HG03439 (cell line): ENCODE results near the gene ITSN1.

ENCODE experiments used
- ATAC-seq: cut with Tn5 transposase; IDR thresholded peaks from one replicate; pipeline ENCODE4 v1.9.1; 2021; ENCODE audit warnings: mild to moderate bottlenecking, moderate library complexity; ENCODE audit not compliant: unreplicated experiment

The ITSN1 gene

DNA sequence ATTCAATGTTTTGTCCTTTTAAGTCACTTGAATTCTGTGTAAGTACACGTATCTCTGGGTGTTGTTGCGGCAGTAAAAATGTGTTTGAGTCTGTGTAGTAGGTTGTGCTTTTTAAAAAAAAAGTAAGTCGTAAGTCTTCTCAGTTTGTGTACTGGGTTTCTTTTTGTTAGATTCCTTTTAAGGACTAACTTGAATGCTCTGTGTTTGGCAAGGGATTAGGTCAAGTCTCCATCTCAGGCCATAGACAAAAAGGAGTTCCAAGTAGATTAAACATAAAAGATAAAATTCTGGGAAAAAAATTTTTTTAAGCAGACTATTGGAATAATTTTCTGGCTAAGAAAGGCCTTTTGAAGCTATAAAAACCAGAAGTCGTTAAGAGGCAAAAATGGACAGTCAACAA is 160.2 kb downstream of the ITSN1 start:
- ATAC-seq, result no peak

DNA sequence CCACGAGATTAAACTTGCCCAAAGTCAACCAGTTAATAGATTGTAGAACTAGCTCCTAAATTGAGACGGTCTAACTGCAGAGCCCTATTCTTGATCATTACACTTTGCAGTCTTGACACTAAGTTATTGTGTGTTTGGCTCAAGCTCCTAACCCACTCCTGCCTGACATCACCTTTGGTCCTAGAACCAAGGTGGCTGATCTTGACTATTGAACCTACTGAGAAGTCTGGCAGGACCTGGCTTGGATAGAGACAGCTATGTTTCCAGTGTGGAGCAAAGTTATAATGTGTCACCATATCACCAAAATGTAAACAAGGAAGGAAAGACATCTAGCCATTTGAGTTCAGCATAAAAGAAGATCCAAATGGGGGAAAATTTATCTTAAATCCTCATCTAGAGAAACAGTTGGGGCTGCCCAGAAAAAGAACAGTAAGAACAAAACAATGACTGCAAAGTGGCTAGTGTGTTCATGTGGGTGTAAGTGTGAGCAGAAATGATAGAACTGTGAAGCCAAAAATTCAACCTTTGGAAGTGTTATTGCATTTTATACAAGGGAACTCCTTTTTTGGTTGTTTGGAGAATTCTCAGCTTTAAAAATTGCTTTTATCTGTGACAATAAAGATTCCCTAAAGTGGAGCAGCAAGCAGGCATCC is 166.5 kb downstream of the ITSN1 start:
- ATAC-seq, result no peak

DNA sequence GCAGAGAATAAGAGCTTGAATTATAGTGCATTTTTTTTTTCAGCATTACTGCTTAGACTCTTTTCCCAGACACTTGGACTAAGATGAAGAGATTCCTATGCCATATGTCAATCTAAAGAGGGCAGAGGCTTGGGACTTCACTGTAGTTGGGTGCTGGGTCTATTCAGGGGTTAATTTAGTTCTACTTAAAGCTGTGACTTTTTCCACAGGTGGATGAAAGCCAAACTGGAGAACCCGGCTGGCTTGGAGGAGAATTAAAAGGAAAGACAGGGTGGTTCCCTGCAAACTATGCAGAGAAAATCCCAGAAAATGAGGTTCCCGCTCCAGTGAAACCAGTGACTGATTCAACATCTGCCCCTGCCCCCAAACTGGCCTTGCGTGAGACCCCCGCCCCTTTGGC is 168.5 kb downstream of the ITSN1 start:
- no peak for ATAC-seq

DNA sequence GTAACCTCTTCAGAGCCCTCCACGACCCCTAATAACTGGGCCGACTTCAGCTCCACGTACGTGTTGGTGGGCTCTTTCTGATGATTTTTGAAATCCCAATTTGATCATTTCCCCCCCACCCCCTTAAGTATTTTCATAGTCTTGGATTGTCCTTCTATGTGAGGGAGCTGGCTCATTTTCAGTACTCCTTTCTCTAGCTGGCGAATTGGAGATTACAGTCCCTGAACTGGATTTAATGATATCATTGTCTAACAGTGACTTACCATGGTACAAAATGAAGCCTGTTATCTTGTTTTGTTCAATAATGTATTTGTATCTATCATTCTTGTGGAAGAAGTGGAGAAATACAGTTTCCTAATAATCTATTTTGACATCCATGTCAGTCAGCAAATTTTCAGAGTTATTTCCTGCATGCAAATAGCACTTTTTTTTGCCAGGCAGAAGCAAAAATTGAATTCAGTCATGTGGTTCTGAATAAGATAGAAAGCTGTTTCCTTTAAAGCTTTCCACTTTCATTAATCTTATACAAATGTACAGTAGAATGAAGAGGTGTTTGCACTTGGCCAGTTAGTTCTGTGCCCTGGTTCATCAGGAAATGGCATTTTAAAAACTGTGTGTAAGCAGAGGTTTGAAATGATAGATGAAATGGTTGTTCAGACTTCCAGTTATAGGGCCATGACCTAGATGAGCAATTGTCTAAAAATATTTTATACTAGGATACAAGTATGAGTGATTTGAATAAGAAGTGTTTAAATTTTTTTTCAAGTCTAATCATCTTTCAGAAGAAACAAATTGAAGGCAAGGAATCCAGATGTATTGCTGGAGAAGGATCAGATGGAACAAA is 169.1 kb downstream of the ITSN1 start:
- no peak for ATAC-seq

DNA sequence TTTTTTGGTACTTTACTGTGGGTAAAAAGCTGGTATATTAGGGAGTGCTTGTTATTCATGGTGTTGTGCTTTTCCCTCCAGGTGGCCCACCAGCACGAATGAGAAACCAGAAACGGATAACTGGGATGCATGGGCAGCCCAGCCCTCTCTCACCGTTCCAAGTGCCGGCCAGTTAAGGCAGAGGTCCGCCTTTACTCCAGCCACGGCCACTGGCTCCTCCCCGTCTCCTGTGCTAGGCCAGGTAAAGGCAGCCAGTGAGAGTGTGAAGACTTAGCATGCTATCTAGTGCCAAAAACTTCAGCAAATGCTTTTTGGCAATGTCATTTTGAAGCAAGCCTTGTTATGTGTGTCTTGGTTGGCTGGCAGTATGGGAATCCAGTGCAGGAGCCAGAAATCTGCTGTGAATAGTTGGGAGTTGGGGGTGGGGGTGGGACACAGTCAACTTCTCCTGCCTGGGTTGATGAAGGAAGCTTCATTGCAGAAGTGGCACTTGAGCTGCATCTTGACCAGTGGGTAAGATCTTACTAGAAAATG is 171.6 kb downstream of the ITSN1 start:
- no peak for ATAC-seq

DNA sequence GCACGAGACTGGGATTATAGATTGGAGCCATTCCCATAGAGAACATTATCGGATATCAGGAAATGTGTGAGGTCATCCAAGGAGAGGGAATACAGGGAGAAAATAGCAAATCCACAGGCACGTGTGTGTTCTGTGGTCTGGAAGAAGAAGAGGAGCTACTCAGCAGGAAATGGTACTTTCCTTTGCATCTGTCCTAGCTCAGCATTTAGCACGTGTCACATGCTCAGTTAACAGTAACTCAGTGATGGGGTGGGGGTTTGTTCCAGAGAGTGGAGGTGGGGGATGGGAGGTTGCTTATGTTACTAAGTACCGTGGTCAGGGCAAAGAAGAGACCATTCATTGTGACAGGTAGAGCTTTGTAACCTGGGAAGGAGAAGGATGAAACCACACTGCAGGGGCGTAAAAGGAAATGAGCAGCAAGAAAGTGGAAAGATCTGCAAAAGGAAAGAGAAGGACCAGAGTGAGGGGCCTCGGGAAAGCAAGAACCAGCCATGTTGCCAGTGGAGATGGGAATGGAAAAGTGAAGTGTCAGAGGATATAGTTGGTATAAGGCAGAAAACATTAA is 172.9 kb downstream of the ITSN1 start:
- ATAC-seq, result no peak

DNA sequence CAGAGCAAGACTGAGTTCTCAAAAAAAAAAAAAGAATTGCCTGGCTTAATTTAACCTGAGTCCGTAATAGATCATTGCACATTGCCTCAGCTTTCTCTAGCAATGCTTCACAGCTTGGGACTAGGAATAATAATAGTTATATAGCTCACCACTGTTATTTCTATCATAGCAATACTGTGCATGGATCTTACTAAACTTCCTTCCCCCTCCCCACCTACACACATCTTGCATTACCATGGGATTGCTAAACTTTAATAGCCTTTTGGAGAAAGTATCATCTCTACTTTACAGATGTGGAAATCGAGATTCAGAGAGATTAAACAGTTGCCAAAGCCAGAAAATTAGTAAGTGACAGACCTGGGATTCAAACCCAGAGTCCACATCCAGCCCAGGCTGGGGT is 173.9 kb downstream of the ITSN1 start:
- ATAC-seq, result no peak

DNA sequence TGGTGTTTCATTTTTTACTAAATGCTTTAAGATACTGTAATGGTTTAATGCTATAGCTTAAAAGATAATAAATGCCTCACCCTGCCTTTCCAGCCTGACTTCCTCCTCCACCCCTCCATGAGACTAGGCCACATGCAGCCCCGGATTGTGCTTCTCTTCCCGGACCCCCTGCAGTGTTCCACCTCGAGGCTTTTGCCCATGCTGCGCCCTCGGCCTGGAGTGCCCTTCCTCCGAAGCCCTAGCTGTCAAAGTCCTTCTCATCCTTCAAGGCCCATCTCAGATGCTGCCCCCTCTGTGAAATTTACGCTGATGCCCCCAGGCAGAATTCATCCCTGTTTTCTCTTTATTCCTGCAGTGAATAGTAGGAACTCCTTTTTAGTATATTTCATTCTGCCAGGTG is 174.8 kb downstream of the ITSN1 start:
- ATAC-seq, result no peak

DNA sequence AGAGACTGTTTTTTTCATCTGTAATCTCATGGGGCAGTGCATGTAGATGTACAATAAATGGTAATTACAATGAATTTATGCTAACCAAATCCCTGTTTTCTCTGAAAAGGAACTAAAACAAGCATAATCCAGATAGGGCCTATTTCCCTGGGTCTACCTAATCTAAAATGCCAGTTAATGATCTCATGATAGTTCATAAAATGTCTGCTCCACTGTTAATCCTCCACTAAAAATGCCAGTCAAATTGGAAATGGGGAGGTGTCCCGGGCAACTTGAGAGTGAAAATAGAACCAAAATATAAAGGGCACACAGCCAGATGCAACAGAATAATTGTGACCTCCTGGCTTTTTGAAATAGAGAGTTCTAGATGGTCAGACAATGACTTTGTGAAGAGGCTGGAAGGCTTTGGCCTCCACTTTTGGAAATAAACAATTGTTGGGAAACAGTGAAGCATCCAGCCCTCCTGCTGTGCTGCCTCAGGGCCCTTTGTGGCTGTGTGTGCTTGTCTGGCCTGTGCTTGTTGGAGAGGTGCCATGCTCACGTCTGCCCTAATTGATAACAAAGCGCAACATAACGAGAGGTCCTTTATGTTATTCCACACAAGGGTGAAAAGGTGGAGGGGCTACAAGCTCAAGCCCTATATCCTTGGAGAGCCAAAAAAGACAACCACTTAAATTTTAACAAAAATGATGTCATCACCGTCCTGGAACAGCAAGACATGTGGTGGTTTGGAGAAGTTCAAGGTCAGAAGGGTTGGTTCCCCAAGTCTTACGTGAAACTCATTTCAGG is 175.6 kb downstream of the ITSN1 start:
- ATAC-seq, result no peak

DNA sequence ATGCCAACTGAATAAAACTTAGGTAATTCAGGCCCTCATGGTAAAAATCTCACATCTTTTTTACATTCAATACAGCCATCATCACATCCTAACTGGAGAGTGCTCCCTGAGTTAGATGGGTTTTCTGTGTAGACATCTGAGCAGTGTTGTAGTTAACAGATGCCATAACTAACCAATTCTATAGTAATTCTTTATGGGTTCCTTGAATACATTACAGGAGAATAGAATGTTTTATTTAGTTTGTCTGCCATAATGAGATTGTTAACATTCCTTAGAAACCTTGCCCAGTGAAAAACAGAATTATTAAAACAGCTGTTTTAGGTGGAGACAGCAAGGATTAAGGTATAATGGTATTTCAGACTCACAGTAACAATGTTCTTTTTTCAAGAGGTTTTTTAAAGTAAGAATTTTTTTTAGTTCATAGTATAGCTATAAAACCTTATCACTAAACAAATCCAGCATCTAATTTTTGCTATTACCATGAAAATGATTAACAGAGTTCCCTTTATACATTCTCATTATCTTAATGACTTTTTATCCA is 178.0 kb downstream of the ITSN1 start:
- no peak for ATAC-seq

DNA sequence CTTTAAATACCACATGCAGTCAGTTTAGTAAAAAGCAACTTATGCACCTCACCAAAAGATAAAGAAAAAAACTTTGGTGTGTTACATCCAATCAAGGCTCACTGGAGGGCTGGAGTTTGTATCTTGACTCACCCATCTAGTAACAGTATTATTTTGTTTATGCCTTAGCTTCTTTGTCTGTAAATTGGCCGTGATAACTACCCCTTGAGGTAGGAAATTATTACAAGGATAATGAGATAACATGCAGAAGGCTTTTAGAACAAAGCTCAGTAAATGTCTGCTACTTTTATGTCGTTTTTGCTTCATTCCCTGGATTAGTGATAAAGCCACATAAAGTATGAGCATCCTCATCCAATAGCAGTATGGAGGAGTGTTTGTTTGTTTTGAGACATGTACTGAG is 178.5 kb downstream of the ITSN1 start:
- ATAC-seq, result no peak

DNA sequence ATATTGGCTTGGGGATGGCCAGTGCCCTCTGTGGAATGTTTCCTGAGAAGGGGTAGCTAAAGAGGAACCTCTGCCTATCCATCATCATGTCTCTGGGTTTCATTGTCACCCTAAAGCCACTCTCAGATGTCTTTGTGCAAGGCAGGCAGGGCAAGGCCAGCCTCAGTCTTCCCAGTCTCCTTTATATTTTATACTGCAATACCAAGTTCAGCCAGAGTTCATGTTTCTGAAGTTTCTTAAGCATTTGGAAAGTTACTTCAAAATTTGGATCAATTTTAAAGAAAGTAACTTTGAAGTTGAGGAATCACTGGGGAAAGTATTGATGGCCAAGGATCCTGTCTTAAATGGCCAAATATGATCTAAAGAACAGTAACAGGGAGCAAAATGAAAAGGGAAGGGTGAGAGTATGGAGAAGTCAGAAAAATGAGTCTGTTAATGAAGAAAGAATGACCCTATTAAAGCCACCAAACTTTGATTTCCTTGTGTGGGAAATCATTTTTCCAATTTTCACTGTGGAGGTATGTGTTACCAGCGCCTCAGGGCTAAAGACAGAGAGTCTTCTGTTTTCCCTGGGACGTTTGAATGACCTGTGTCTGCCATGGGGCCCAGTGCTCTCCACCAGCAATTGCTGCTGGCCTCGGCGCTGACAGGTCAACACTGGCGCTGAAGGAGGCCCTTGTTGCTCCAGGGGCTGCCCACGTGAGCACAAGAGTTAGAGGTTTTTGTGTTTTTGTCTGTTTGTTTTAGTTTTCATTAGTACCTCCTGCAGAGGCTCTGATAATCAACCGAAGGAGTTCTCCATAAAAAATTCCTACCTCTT is 179.4 kb downstream of the ITSN1 start:
- no peak for ATAC-seq

DNA sequence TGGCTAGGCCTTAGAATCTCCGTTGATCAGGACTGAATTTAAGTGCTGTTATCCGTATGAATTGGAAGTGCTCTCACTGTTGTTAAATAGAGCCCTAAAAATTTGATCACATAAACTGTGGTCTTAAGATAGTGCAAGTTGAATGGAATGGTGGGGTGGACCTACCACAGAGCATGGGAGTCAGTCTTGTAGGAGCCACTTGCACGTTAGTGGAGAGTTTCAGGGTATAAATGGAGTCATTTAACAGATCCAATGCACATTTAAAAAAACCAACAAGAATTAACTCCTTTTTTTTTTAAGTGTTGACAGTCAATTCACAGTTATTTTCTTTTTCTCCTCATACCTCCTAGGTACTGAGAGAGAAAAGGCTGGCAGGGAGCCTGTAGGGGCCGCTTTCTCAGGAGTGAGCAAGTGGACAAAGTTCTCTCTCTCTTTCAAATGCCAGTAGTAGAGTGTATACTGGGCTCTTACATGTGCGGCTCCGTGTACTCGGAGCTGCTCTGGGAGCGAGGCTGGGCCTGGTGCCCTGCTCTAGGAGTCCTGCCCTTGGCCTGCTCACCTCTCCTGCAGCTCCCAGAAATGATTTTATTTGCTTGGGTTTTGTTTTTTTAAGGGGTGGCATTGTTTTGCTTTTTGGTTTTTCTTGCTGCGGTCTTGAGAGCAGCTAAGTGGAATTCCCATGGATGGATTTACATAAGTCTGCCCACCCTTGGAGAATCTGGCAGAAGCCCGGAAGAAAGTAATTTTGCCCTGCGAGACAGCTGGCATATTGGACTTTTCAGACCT is 182.0 kb downstream of the ITSN1 start:
- no peak for ATAC-seq

DNA sequence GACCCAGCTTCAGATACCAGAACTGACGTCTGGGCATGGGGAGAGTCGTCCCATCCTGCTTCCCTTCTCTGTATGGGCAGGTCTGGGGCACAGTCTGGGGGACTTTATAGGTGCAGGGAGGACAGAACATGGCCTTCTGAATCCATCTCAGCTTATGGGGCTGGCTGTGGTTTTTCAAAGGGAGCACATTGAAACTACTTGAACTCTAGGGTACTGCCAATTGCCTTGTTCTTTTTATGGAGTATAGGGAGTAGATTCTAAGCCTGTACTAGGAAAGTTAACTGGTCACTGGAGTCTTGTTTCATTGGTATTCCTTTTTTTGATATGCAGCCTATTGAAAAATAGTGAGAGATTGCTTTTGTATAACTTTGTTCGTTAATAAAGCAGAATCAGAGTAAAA is 183.1 kb downstream of the ITSN1 start:
- ATAC-seq, result no peak

DNA sequence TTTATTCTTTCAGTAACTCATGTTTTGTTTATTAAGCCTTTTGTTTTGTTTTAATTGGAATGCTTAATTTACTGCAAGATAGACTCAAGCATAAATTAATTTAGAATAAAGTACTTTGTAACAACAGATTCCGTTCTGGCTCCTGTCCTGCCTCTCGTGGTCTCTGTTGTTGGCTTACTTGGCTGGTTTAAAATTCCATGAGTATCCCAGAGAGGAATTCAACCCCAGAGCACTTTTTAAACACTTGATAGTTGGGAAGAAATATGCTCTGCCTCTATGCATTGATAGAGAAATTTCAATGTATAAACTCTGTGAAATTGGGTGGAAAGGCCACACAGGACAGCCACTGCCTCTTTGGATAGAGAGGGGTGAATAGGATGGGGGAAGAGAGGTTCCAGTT is 183.6 kb downstream of the ITSN1 start:
- ATAC-seq, result no peak

DNA sequence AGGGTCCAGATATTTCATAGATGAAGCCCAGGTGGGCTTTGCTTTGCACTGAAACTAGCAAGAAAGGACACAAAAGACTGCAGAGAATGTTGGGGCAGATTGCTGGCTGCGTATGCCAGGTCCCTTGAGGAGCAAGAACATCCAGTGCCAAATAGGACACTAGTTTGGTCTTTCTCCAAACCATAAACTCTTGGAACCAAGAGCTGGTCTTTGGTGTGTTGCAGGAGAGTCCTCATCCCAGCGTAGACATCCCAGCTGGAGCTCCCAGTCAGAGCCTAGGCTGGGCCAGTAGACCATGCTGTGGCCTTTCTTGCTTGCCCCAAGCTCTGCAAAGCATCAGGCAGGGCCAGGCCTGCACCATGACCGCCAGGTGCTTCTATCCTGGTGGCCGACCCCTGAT is 185.8 kb downstream of the ITSN1 start:
- no peak for ATAC-seq

DNA sequence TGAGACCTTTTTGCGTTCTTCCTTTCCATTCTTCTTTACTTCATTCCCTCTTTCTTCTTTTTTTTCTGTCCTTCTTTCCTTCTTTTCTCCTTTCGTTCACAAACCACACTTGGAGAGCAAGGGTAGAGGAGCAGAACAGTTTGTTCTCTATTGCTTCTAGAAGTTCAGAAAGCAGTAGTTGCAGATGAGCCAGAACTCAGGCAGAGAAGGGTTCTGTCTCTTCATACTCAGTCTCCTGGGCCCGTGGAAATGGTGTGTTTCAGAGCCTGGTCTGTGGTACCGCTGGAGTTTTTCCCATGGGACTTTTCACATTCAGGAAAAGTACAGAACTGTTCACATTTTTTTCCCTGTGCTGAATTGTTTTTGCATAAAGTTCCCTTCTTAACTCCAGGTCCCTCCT is 186.3 kb downstream of the ITSN1 start:
- ATAC-seq, result no peak

DNA sequence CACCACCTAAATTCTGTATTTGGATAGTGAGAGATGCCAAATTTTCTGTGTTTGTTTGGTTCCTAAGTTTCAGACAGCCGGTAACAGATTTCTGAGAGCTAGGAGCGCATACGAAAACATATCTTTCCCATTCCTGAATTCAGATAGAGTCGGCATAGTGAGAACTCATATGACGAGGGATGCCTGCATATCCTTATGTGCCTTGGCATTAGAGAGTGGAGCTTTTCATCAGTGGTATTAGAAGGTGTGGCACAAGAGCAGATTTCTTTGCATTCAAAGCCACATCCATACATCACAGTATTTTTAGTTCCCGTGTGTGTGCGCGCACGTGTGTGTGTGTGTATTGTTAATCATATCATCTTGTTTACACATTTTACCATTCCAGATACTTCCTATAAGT is 187.5 kb downstream of the ITSN1 start:
- no peak for ATAC-seq

DNA sequence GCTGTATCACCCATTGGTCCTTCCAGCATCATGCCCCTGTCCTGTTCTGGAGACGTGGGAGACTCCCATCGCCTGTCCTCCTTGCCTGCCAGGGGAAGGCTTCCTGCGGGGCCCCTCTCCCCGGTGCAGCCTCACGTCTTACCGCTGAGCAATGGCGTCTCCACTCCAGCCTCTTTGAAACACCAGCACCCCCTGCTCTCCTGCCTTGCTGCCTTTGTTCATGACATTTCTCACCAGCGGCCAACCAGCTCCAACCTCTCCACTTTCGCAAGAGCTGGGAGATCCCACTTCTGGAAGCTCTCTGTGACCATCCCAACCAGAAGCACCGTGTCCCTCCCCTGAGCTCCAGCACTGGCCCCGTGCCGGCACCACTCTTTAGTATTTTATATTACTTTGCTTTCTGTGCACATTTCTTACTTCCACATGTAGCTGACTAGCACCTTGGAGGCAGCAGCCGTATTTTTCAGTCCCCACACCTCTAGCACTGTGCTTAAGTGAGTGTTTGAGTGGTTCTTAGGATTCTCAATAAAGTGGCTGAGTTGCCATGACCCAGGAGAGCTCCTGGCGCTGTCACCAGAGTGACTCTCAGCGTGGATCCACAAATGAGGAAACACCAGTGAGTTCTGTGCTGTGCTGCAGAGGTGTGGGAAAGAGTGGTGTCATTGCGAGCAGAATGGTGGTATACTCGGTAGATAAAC is 189.8 kb downstream of the ITSN1 start:
- ATAC-seq, result no peak
